Hippocampal formation (tissue), 2 donors: ENCODE measurements around the gene ITK.
"Not testable (repeated sequence)": the region's sequence is repeated elsewhere in the genome, so short reads cannot be mapped to it uniquely, and the experiment has no call there.

Source experiments
- DNase-seq, 2 donors: peaks; one replicate each; lab custom pipeline; 2025; lab: John Stamatoyannopoulos, UW

ITK gene

GRCh38 chr5:157168286-157168685, 12.4 kb upstream of the ITK start:
- no peak for DNase-seq

GRCh38 chr5:157172403-157172802, 8.2 kb upstream of the ITK start:
- DNase-seq: no peak

- DNase-seq: no peak
Measured at GRCh38 chr5:157175071-157175612, 5.5 kb upstream of the ITK start.

- DNase-seq: no peak
Measured at GRCh38 chr5:157177953-157178352, 2.7 kb upstream of the ITK start.

GRCh38 chr5:157178966-157179365, 1.7 kb upstream of the ITK start:
- DNase-seq: no peak

- DNase-seq: no peak
Measured at GRCh38 chr5:157182143-157182757, 1.6 kb downstream of the ITK start.

- DNase-seq: no peak
Measured at GRCh38 chr5:157184117-157184670, 3.6 kb downstream of the ITK start.

- DNase-seq: not testable (repeated sequence)
Measured at GRCh38 chr5:157185122-157185521, 4.5 kb downstream of the ITK start.

GRCh38 chr5:157186309-157187045, 5.8 kb downstream of the ITK start:
- no peak for DNase-seq

- no peak for DNase-seq
Measured at GRCh38 chr5:157187046-157187754, 6.6 kb downstream of the ITK start.

GRCh38 chr5:157188270-157188669, 7.6 kb downstream of the ITK start:
- DNase-seq: no peak

GRCh38 chr5:157189223-157189622, 8.6 kb downstream of the ITK start:
- no peak for DNase-seq

- DNase-seq: no peak
Measured at GRCh38 chr5:157193699-157194424, 13.2 kb downstream of the ITK start.

GRCh38 chr5:157196045-157196444, 15.4 kb downstream of the ITK start:
- no peak for DNase-seq

GRCh38 chr5:157197086-157197485, 16.4 kb downstream of the ITK start:
- no peak for DNase-seq

GRCh38 chr5:157198277-157198986, 17.8 kb downstream of the ITK start:
- DNase-seq: no peak

GRCh38 chr5:157201857-157202256, 21.2 kb downstream of the ITK start:
- no peak for DNase-seq

GRCh38 chr5:157203417-157203816, 22.8 kb downstream of the ITK start:
- DNase-seq: no peak

GRCh38 chr5:157204765-157205164, 24.1 kb downstream of the ITK start:
- no peak for DNase-seq

GRCh38 chr5:157205708-157206107, 25.1 kb downstream of the ITK start:
- DNase-seq: no peak

- not testable (repeated sequence) for DNase-seq
Measured at GRCh38 chr5:157210652-157211051, 30.0 kb downstream of the ITK start.
